ENCODE data around the gene YEATS2. TPM values are rescaled to one million over a fixed set of nuclear protein-coding genes. Genes with fewer than 3 reads are reported as not detected.

Gene YEATS2
- total RNA-seq, 3 donors from 2014 or later: 11.5 to 32.8 (median 26.6) TPM

- no peak for DNase-seq (ENCODE audit: low spot score in 2 of 2)
- Histone ChIP-seq H3K27me3 (no peaks in the 10 kb centered on the region), H3K36me3 (no peaks in the 10 kb centered on the region)
Measured at GRCh38 chr3:183789826-183790225, 92.2 kb downstream of the YEATS2 start.

GRCh38 chr3:183790700-183791099 lies 93.1 kb downstream of the YEATS2 start:
- Histone ChIP-seq H3K27me3 (no peaks in the 10 kb centered on the region), H3K4me3 (no peak overlapping the region), H3K9me3 (no peaks in the 10 kb centered on the region), H3K36me3 (no peaks in the 10 kb centered on the region), H3K4me1 (no peaks in the 10 kb centered on the region), H3K27ac (no peak overlapping the region)
- no peak for TF ChIP-seq POLR2A (IDR thresholded peaks at IDR 0.05)
- no peak for TF ChIP-seq POLR2AphosphoS5 (IDR thresholded peaks at IDR 0.05)
- no peak for TF ChIP-seq CTCF (IDR thresholded peaks at IDR 0.05)
- intact Hi-C loops (cut with DNase I; ENCODE audit: low total_unique reads): loop anchor here (5.0 kb wide), 1 partner anchor 813 kb away; no protein-coding TSS in a partner anchor
- DNase-seq (ENCODE audit: low spot score in 2 of 2): no peak

More at GRCh38 chr3:183789826-183790225, 92.2 kb downstream of the YEATS2 start:
- no peak overlapping the region for H3K27ac ChIP-seq
- intact Hi-C loops (cut with DNase I; ENCODE audit: low total_unique reads): loop anchor here (5.0 kb wide), 2 partner anchors 702 to 813 kb away; no protein-coding TSS in a partner anchor
- H3K4me1 ChIP-seq: no peaks in the 10 kb centered on the region
- TF ChIP-seq POLR2AphosphoS5 (IDR thresholded peaks at IDR 0.05) (no peak), POLR2A (IDR thresholded peaks at IDR 0.05) (no peak), CTCF (IDR thresholded peaks at IDR 0.05) (no peak)
- H3K9me3 ChIP-seq: no peaks in the 10 kb centered on the region
- no peak overlapping the region for H3K4me3 ChIP-seq

GRCh38 chr3:183792976-183793375 lies 95.4 kb downstream of the YEATS2 start:
- no peaks in the 10 kb centered on the region for H3K27me3 ChIP-seq
- H3K36me3 ChIP-seq: peaks cover 3% of the 10 kb centered on the region

GRCh38 chr3:183794452-183794851 lies 96.9 kb downstream of the YEATS2 start:
- intact Hi-C loops (cut with DNase I; ENCODE audit: low total_unique reads): loop anchor here (5.0 kb wide), 1 partner anchor 817 kb away; no protein-coding TSS in a partner anchor
- Histone ChIP-seq H3K4me3 (no peak overlapping the region), H3K36me3 (peaks cover 3% of the 10 kb centered on the region), H3K27me3 (no peaks in the 10 kb centered on the region), H3K9me3 (no peaks in the 10 kb centered on the region), H3K27ac (no peak overlapping the region), H3K4me1 (no peaks in the 10 kb centered on the region)
- no peak for TF ChIP-seq POLR2A (IDR thresholded peaks at IDR 0.05)
- no peak for TF ChIP-seq CTCF (IDR thresholded peaks at IDR 0.05)
- no peak for TF ChIP-seq POLR2AphosphoS5 (IDR thresholded peaks at IDR 0.05)
- DNase-seq (ENCODE audit: low spot score in 2 of 2): no peak

More at GRCh38 chr3:183792976-183793375, 95.4 kb downstream of the YEATS2 start:
- H3K27ac ChIP-seq: no peak overlapping the region
- intact Hi-C loops (cut with DNase I; ENCODE audit: low total_unique reads): loop anchor here (5.0 kb wide), 1 partner anchor 816 kb away; no protein-coding TSS in a partner anchor
- H3K4me1 ChIP-seq: no peaks in the 10 kb centered on the region
- H3K9me3 ChIP-seq: no peaks in the 10 kb centered on the region
- TF ChIP-seq POLR2A (IDR thresholded peaks at IDR 0.05) (no peak), CTCF (IDR thresholded peaks at IDR 0.05) (no peak), POLR2AphosphoS5 (IDR thresholded peaks at IDR 0.05) (no peak)
- DNase-seq (ENCODE audit: low spot score in 2 of 2): no peak
- no peak overlapping the region for H3K4me3 ChIP-seq

- H3K4me3 ChIP-seq: no peak overlapping the region
- H3K36me3 ChIP-seq: peaks cover 3% of the 10 kb centered on the region
- H3K4me1 ChIP-seq: no peaks in the 10 kb centered on the region
- no peak for DNase-seq (ENCODE audit: low spot score in 2 of 2)
- intact Hi-C loops (cut with DNase I; ENCODE audit: low total_unique reads): no loop called here
- TF ChIP-seq POLR2A (IDR thresholded peaks at IDR 0.05): no peak
- H3K27ac ChIP-seq: no peak overlapping the region
- no peaks in the 10 kb centered on the region for H3K9me3 ChIP-seq
- H3K27me3 ChIP-seq: no peaks in the 10 kb centered on the region
Measured at GRCh38 chr3:183796372-183796771, 98.8 kb downstream of the YEATS2 start.

All from breast epithelium (tissue), 4 donors.